Fibroblast of pulmonary artery (primary cell): Measurements from ENCODE around the gene TTC29.
"Not testable (repeated sequence)": the region's sequence is repeated elsewhere in the genome, so short reads cannot be mapped to it uniquely, and the experiment has no call there.

Source experiments
- DNase-seq: peaks from one replicate; pipeline ENCODE4 v3.0.0-alpha.2; 2010; ENCODE audit warnings: low read depth
- H3K4me3 ChIP-seq: replicated peaks from 2 replicates; pipeline ENCODE4 v1.5.1; 2011; ENCODE audit warnings: low read depth, mild to moderate bottlenecking, control low read depth, low read length, moderate library complexity
- CTCF ChIP-seq: IDR thresholded peaks from 2 replicates; pipeline ENCODE4 v1.5.1; 2011; ENCODE audit warnings: mild to moderate bottlenecking, control low read depth, low read length, inconsistent platforms; ENCODE audit errors: missing control alignments

Gene TTC29

GRCh38 chr4:146763560-146763959 is 182.1 kb downstream of the TTC29 start:
- DNase-seq, result no peak
- TF ChIP-seq CTCF, result no peak
- no peak overlapping the region for H3K4me3 ChIP-seq

GRCh38 chr4:146762016-146762415 is 183.6 kb downstream of the TTC29 start:
- no peak for TF ChIP-seq CTCF
- no peak for DNase-seq
- H3K4me3 ChIP-seq, result no peak overlapping the region

- no peak for TF ChIP-seq CTCF
Measured at GRCh38 chr4:146742416-146742815, 203.2 kb downstream of the TTC29 start.

GRCh38 chr4:146739182-146739581 is 206.5 kb downstream of the TTC29 start:
- H3K4me3 ChIP-seq, result no peak overlapping the region
- no peak for DNase-seq
- no peak for TF ChIP-seq CTCF

More at GRCh38 chr4:146742416-146742815, 203.2 kb downstream of the TTC29 start:
- peak; percentile 0 for DNase-seq
- H3K4me3 ChIP-seq, result no peak overlapping the region

GRCh38 chr4:146723519-146723918 is 222.1 kb downstream of the TTC29 start:
- DNase-seq, H3K4me3 ChIP-seq: not testable (repeated sequence)

GRCh38 chr4:146709956-146710355 is 235.7 kb downstream of the TTC29 start:
- DNase-seq, result no peak
- no peak for TF ChIP-seq CTCF
- no peak overlapping the region for H3K4me3 ChIP-seq

GRCh38 chr4:146699910-146700309 is 245.8 kb downstream of the TTC29 start:
- TF ChIP-seq CTCF, result no peak
- H3K4me3 ChIP-seq, result no peak overlapping the region
- DNase-seq, result no peak
